OCI-LY7 (cell line): ENCODE data around the gene ZNF516. TPM values are rescaled to one million over a fixed set of nuclear protein-coding genes. Genes with fewer than 3 reads are reported as not detected.

ENCODE experiments used
- BruUV-seq: library from RNA; stranded (reverse); fragments of 400-500 nt; replicated peaks from 2 replicates; lab custom pipeline; 2021; lab: Mats Ljungman, UMichigan
- CTCF ChIA-PET: fragments of 300-600 bp; sonication (Branson Sonifier 250); formaldehyde crosslinking; loops from one replicate; lab custom pipeline; 2022; ENCODE audit warnings: antibody characterized with exemption; ENCODE audit not compliant: unreplicated experiment; lab: Charles Lee
- POLR2A ChIA-PET: fragments of 300-600 bp; sonication (Branson Sonifier 250); formaldehyde crosslinking; loops from one replicate; lab custom pipeline; 2022; ENCODE audit warnings: antibody characterized with exemption; lab: Charles Lee
- DNase-seq: peaks from one replicate; pipeline ENCODE4 v3.0.0-alpha.2; 2015; ENCODE audit warnings: low spot score
- H2AFZ ChIP-seq: fragments of 200-600 bp; sonication (generic), shearing (Covaris generic); 2 replicates; pipeline ENCODE4 v1.6.1; 2014; ENCODE audit warnings: mild to moderate bottlenecking, antibody characterized with exemption, low read length, moderate library complexity
- H3K27ac ChIP-seq: fragments of 200-600 bp; sonication (generic); 2 replicates; pipeline ENCODE4 v1.5.1; 2014; ENCODE audit warnings: mixed run types, low read depth, mild to moderate bottlenecking, moderate library complexity, low read length, inconsistent platforms; ENCODE audit not compliant: poor library complexity, severe bottlenecking
- H3K36me3 ChIP-seq: fragments of 200-600 bp; sonication (generic); 2 replicates; pipeline ENCODE4 v1.6.1; 2014; ENCODE audit warnings: mild to moderate bottlenecking, antibody characterized with exemption, low read length, moderate library complexity, mixed read lengths; ENCODE audit not compliant: insufficient read depth
- H3K4me1 ChIP-seq: fragments of 200-600 bp; sonication (generic); 2 replicates; pipeline ENCODE4 v1.5.1; 2014; ENCODE audit warnings: mild to moderate bottlenecking, low read length; ENCODE audit not compliant: insufficient read depth, poor library complexity, severe bottlenecking
- H3K4me2 ChIP-seq: fragments of 200-600 bp; sonication (generic); 2 replicates; pipeline ENCODE4 v1.6.1; 2014; ENCODE audit warnings: mild to moderate bottlenecking, low read length
- H3K4me3 ChIP-seq: fragments of 200-600 bp; sonication (generic); 2 replicates; pipeline ENCODE4 v1.5.1; 2014; ENCODE audit warnings: mild to moderate bottlenecking, low read depth, low read length; ENCODE audit not compliant: poor library complexity, severe bottlenecking
- H3K79me2 ChIP-seq: fragments of 200-600 bp; sonication (generic); 2 replicates; pipeline ENCODE4 v1.6.1; 2016; ENCODE audit warnings: low read depth, mild to moderate bottlenecking, low read length, moderate library complexity, mixed read lengths; ENCODE audit not compliant: insufficient read depth
- H3K9me2 ChIP-seq: fragments of 200-600 bp; sonication (generic); 2 replicates; pipeline ENCODE4 v1.6.1; 2016; ENCODE audit warnings: mild to moderate bottlenecking, low read length, mixed read lengths; ENCODE audit not compliant: insufficient read depth
- H3K9me3 ChIP-seq: fragments of 200-600 bp; sonication (generic); 2 replicates; pipeline ENCODE4 v1.6.1; 2014; ENCODE audit warnings: mild to moderate bottlenecking, mixed run types, low read length, mixed read lengths
- H4K20me1 ChIP-seq: fragments of 200-600 bp; sonication (generic); 2 replicates; pipeline ENCODE4 v1.6.1; 2014; ENCODE audit warnings: mild to moderate bottlenecking, antibody characterized with exemption, low read length, moderate library complexity, mixed read lengths; ENCODE audit not compliant: insufficient read depth
- EZH2phosphoT487 ChIP-seq: fragments of 200-600 bp; sonication (generic); IDR thresholded peaks from 2 replicates; pipeline ENCODE4 v1.6.1; 2018; ENCODE audit warnings: low read depth, borderline replicate concordance, mild to moderate bottlenecking, mixed run types, antibody characterized with exemption, low read length, moderate library complexity, mixed read lengths
- intact Hi-C: fragments of 100-400 bp; cut with micrococcal nuclease; formaldehyde crosslinking; loops from one replicate; pipeline ENCODE4 v1.10.0; 2022; ENCODE audit not compliant: unreplicated experiment
- total RNA-seq, 2 experiments: library from RNA; depleted of rRNA in 1 of 2; stranded (reverse); fragments of >200 nt in 1 of 2; shearing (Covaris generic) in 1 of 2; gene quantifications; 2 replicates each; pipeline ENCODE4 v1.2.3, GENCODE V29; 2014 to 2022
- TF ChIP-seq, protein P1 (sequence below): fragments of 200-600 bp; sonication (generic); conservative IDR thresholded peaks from 2 replicates; pipeline ENCODE4 v1.5.1; 2014; ENCODE audit warnings: mild to moderate bottlenecking, antibody characterized with exemption, low read length, moderate library complexity, mixed read lengths

The ZNF516 gene
- total RNA-seq, 2 experiments from 2014 or later: 16.2 to 32.3 TPM

DNA sequence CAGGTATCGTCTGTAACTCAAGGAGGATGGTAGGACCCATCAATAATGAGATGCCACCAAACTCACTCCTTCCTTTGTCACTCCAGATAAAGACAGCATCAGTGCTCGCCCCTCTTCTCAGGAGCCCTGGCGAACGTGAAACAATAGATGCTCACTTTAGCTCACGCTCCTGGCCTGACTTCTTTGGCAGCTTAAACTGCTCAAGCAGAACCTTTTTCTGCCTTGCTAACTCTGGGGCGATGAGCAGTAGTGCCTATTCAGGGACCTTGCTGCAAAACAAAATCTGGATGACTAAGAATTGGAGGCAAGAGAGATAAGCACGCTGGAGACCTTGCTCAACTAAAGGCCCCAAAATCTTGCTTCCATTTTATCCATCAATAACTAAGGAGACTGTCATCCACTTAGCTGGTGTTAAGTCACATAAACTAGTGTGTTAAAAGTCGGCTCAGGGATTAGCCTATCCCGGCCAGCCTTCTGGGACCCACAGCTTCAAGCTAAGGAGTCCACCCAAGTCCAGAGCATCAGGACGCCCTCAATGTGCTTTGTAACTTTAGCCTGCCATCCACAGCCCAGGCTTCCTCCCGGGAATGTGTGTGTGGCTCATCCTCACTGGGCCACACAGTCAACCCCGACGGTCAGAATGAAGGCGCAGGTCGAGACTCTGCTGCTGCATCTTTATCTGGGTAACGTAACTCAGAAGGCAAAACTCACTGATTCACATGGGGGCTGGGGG, 38.9 kb downstream of the ZNF516 start:
- no TSS peak for BruUV-seq
- CTCF ChIA-PET: no interaction called here
- H4K20me1 ChIP-seq: peaks cover 11% of the 10 kb centered on the region
- H3K4me3 ChIP-seq: no peak overlapping the region
- no peak overlapping the region for H2AFZ ChIP-seq
- H3K9me2 ChIP-seq: no peaks in the 10 kb centered on the region
- DNase-seq: no peak
- POLR2A ChIA-PET: no interaction called here
- no peak overlapping the region for H3K27ac ChIP-seq
- peaks cover 6% of the 10 kb centered on the region for H3K4me1 ChIP-seq
- no peaks in the 10 kb centered on the region for H3K9me3 ChIP-seq
- intact Hi-C loops: no loop called here
- no peak for TF ChIP-seq EZH2phosphoT487
- TF ChIP-seq, protein P1, sequence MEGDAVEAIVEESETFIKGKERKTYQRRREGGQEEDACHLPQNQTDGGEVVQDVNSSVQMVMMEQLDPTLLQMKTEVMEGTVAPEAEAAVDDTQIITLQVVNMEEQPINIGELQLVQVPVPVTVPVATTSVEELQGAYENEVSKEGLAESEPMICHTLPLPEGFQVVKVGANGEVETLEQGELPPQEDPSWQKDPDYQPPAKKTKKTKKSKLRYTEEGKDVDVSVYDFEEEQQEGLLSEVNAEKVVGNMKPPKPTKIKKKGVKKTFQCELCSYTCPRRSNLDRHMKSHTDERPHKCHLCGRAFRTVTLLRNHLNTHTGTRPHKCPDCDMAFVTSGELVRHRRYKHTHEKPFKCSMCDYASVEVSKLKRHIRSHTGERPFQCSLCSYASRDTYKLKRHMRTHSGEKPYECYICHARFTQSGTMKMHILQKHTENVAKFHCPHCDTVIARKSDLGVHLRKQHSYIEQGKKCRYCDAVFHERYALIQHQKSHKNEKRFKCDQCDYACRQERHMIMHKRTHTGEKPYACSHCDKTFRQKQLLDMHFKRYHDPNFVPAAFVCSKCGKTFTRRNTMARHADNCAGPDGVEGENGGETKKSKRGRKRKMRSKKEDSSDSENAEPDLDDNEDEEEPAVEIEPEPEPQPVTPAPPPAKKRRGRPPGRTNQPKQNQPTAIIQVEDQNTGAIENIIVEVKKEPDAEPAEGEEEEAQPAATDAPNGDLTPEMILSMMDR: no peak
- peaks cover 62% of the 10 kb centered on the region for H3K79me2 ChIP-seq
- no peak overlapping the region for H3K4me2 ChIP-seq
- H3K36me3 ChIP-seq: no peaks in the 10 kb centered on the region

- CTCF ChIA-PET: no interaction called here
- no peak for DNase-seq
- no TSS peak for BruUV-seq
- TF ChIP-seq EZH2phosphoT487: no peak
- TF ChIP-seq, protein P1: no peak
- no peak overlapping the region for H3K4me2 ChIP-seq
- H3K4me3 ChIP-seq: no peak overlapping the region
- peaks cover 11% of the 10 kb centered on the region for H4K20me1 ChIP-seq
- no peaks in the 10 kb centered on the region for H3K9me2 ChIP-seq
- no peak overlapping the region for H2AFZ ChIP-seq
- peaks cover 66% of the 10 kb centered on the region for H3K79me2 ChIP-seq
- H3K9me3 ChIP-seq: no peaks in the 10 kb centered on the region
- H3K4me1 ChIP-seq: peaks cover 6% of the 10 kb centered on the region
- H3K27ac ChIP-seq: no peak overlapping the region
- POLR2A ChIA-PET: no interaction called here
- H3K36me3 ChIP-seq: no peaks in the 10 kb centered on the region
- intact Hi-C loops: no loop called here
Measured at GRCh38 chr18:76455003-76455676, 39.9 kb downstream of the ZNF516 start.

GRCh38 chr18:76454418-76454817, 40.6 kb downstream of the ZNF516 start:
- Histone ChIP-seq H3K4me3 (no peak overlapping the region), H3K27ac (no peak overlapping the region), H3K9me3 (no peaks in the 10 kb centered on the region), H4K20me1 (peaks cover 11% of the 10 kb centered on the region), H3K79me2 (peaks cover 73% of the 10 kb centered on the region), H3K4me2 (no peak overlapping the region), H3K36me3 (no peaks in the 10 kb centered on the region), H3K9me2 (no peaks in the 10 kb centered on the region), H3K4me1 (peaks cover 6% of the 10 kb centered on the region), H2AFZ (no peak overlapping the region)
- intact Hi-C loops: no loop called here
- no TSS peak for BruUV-seq
- TF ChIP-seq EZH2phosphoT487: no peak
- TF ChIP-seq, protein P1: no peak
- DNase-seq: no peak
- ChIA-PET CTCF (no interaction called here), POLR2A (no interaction called here)
